Activated T-cell treated with anti-CD3 and anti-CD28 coated beads, Interleukin-2, amount 50 U/mL, for 4 hours (primary cell): ENCODE data around the gene CBLC. TPM values are rescaled to one million over a fixed set of nuclear protein-coding genes. Genes with fewer than 3 reads are reported as not detected.

ENCODE experiments used
- ATAC-seq, 2 donors: fragments of 200-7000 bp; cut with Tn5 transposase; one replicate each; pipeline ENCODE4 v1.10.0; 2021
- DNase-seq: peaks from one replicate; pipeline ENCODE4 v3.0.0-alpha.2; 2020
- H3K27me3 Mint-ChIP-seq: one replicate; pipeline ENCODE4 v1.8.0; 2021; ENCODE audit warnings: low read depth, mixed read lengths
- H3K36me3 Mint-ChIP-seq: one replicate; pipeline ENCODE4 v1.8.0; 2022; ENCODE audit warnings: mixed read lengths; ENCODE audit not compliant: insufficient read depth
- H3K4me1 Mint-ChIP-seq: one replicate; pipeline ENCODE4 v1.8.0; 2021; ENCODE audit warnings: low read depth, mixed read lengths
- H3K4me3 Mint-ChIP-seq: one replicate; pipeline ENCODE4 v1.8.0; 2021; ENCODE audit warnings: mild to moderate bottlenecking, moderate library complexity, mixed read lengths
- H3K9me3 Mint-ChIP-seq: one replicate; pipeline ENCODE4 v1.8.0; 2021; ENCODE audit warnings: mixed read lengths
- total RNA-seq, 3 donors: library from RNA; stranded (reverse); gene quantifications; one replicate each; pipeline ENCODE4 v1.2.1, GENCODE V29; 2021

Gene CBLC
- total RNA-seq, 3 donors from 2014 or later: 0.23 TPM; not detected in 2

GRCh38 chr19:44792281-44792680 lies 14.6 kb downstream of the CBLC start:
- Mint-ChIP-seq H3K4me3 (no peak overlapping the region), H3K4me1 (peaks cover 17% of the 10 kb centered on the region), H3K36me3 (no peaks in the 10 kb centered on the region), H3K27me3 (no peaks in the 10 kb centered on the region), H3K9me3 (no peaks in the 10 kb centered on the region)
- ATAC-seq (no peak), DNase-seq (no peak)

DNA sequence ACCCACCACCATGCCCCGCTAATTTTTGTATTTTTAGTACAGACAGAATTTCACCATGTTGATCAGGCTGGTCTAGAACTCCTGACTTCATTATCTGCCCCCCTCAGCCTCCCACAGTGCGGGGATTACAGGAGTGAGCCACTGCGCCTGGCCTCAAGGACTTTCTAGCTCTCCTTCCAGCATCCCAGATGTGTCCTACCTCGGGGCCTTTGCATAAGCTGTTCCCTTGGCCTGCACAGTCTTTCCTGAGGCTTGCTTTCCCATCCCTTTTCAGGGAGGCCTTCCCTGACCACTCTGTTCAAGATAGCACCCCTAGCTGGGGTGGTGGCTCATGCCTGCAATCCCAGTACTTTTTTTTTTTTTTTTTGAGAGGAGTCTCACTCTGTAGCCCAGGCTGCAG lies 16.9 kb downstream of the CBLC start:
- Mint-ChIP-seq H3K27me3 (no peaks in the 10 kb centered on the region), H3K4me3 (no peak overlapping the region), H3K36me3 (no peaks in the 10 kb centered on the region), H3K4me1 (peaks cover 19% of the 10 kb centered on the region), H3K9me3 (no peaks in the 10 kb centered on the region)
- ATAC-seq: no peak
- DNase-seq: no peak

- ATAC-seq (no peak), DNase-seq (no peak)
- Mint-ChIP-seq H3K27me3 (no peaks in the 10 kb centered on the region), H3K4me1 (peaks cover 19% of the 10 kb centered on the region), H3K4me3 (no peak overlapping the region), H3K9me3 (no peaks in the 10 kb centered on the region), H3K36me3 (no peaks in the 10 kb centered on the region)
Observed at GRCh38 chr19:44795398-44795987, 17.8 kb downstream of the CBLC start.

DNA sequence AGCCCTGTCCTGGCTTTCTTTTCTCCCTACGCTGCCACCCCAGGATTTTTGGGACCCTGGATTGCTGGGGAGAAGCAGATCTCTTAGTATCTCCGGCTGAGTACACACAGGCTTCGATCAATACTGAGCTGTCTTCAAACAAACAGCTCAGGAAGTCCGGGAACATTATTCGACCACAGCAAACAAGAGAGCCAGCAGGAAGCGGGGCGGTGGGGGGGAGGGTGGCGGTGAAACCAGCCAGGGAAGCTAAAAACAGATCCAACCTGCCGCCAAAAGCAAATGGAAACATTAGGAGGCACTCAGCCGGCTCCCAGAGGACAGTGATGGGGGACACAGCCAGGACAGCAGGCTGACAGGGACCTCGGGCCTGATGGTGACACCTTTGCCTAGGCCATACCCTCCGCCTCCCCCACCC lies 19.0 kb downstream of the CBLC start:
- ATAC-seq (no peak), DNase-seq (no peak)
- H3K27me3 Mint-ChIP-seq: no peaks in the 10 kb centered on the region
- no peak overlapping the region for H3K4me3 Mint-ChIP-seq
- H3K4me1 Mint-ChIP-seq: peaks cover 19% of the 10 kb centered on the region
- no peaks in the 10 kb centered on the region for H3K9me3 Mint-ChIP-seq
- no peaks in the 10 kb centered on the region for H3K36me3 Mint-ChIP-seq

DNA sequence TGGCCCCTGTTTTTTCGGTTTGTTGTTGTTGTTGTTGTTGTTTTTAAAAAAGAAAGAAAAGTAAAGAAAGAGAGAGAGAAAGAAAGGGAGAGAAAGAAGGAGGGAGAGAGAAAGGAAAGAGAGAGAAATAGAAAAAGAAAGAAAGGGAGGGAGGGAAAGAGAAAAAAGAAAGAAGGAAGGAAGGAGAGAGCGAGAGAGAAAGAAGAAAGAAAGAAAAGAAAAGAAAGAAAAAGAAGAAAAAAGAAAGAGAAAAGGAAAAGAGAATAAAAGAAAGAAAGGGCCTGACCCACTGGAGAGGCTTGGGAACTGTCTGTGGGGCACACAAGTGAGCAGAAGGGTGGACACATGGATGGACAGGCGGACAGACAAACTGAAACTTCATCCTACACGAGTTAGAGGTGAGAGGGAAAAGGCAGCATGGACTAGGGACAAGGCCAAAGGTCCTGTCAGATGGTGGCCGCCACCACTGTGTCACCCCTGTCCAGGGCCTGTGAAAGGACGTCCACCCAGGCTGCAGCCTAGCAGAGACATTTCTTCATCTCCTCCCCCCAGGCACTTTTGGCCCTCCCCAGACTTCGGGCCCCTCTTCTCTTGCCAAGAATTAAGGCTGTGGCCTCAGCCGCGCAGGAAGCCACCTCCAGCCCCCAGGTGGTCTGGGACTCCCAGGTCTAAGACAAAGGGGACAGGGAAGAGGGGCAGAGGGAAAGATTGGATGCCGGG lies 22.1 kb downstream of the CBLC start:
- Mint-ChIP-seq H3K9me3 (no peaks in the 10 kb centered on the region), H3K4me1 (peaks cover 19% of the 10 kb centered on the region), H3K27me3 (no peaks in the 10 kb centered on the region), H3K36me3 (no peaks in the 10 kb centered on the region), H3K4me3 (no peak overlapping the region)
- DNase-seq (no peak), ATAC-seq (no peak)

GRCh38 chr19:44800461-44800860 lies 22.8 kb downstream of the CBLC start:
- ATAC-seq (peak; percentile 92 to 93), DNase-seq (peak; percentile 78)
- peaks cover 19% of the 10 kb centered on the region for H3K4me1 Mint-ChIP-seq
- H3K9me3 Mint-ChIP-seq: no peaks in the 10 kb centered on the region
- no peak overlapping the region for H3K4me3 Mint-ChIP-seq
- no peaks in the 10 kb centered on the region for H3K36me3 Mint-ChIP-seq
- no peaks in the 10 kb centered on the region for H3K27me3 Mint-ChIP-seq

DNA sequence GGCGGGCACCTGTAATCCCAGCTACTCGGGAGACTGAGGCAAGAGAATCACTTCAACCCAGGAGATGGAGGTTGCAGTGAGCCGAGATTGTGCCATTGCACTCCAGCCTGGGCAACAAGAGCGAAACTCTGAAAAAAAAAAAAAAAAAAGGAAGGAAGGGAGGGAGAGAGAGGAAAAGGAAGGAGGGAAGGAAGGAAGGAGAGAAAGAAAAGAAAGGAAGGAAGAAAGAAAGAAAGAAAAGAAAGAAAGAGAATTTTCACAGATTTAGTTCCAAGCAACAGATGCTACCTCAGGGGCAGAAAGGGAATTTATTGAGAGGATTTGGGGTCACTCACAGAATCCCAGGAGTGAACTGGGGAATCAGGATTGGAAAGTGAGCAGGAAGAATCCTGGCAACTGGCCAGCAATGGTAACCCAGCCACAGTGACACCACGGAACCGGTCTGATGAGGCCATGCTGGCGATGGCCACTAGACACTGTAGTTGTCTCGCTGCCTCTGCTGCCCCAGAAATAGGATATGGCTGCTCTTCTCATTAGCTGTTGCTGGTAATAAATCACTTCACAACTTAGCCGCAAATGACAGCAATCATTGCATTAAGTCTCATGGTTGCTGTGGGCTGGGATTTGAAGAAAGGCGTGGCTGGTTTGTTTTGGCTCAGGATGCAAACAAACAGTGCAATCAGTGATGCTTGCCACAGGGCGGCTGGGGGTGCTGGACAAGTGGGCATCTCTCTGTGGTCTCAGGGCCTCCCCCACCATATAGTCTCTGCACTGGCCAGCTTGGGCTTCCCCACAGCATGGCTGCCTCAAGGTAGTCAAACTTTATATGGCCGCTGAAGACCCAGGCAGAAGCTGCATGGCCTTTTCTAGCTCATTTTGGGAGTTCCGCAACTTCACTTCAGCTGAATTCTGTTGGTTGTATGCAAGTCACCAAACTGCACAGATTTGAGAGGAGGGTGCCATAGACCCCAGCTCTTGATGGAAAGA lies 26.0 kb downstream of the CBLC start:
- H3K4me3 Mint-ChIP-seq: no peak overlapping the region
- DNase-seq (no peak), ATAC-seq (no peak)
- H3K36me3 Mint-ChIP-seq: no peaks in the 10 kb centered on the region
- H3K4me1 Mint-ChIP-seq: peaks cover 1% of the 10 kb centered on the region
- H3K27me3 Mint-ChIP-seq: peaks cover 8% of the 10 kb centered on the region
- no peaks in the 10 kb centered on the region for H3K9me3 Mint-ChIP-seq

DNA sequence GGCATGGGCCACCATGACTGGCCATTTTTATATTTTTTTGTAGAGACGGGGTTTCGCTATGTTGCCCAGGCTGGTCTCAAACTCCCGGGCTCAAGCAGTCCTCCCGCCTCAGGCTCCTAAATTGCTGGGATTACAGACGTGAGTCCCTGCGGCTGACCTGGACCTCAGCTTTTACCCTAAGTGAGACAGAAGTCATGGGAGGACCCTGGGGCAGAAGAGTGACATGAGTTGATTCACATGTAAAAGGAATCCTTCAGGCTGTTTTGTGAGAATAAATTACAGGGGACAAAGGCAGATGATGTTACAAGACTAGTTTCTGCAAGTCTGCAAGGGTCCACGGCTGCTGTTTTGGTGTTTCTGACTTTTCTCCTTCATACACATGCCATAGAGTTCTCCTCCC lies 28.6 kb downstream of the CBLC start:
- peaks cover 3% of the 10 kb centered on the region for H3K4me1 Mint-ChIP-seq
- H3K9me3 Mint-ChIP-seq: no peaks in the 10 kb centered on the region
- H3K4me3 Mint-ChIP-seq: no peak overlapping the region
- peaks cover 26% of the 10 kb centered on the region for H3K27me3 Mint-ChIP-seq
- ATAC-seq (no peak), DNase-seq (no peak)
- H3K36me3 Mint-ChIP-seq: no peaks in the 10 kb centered on the region

DNA sequence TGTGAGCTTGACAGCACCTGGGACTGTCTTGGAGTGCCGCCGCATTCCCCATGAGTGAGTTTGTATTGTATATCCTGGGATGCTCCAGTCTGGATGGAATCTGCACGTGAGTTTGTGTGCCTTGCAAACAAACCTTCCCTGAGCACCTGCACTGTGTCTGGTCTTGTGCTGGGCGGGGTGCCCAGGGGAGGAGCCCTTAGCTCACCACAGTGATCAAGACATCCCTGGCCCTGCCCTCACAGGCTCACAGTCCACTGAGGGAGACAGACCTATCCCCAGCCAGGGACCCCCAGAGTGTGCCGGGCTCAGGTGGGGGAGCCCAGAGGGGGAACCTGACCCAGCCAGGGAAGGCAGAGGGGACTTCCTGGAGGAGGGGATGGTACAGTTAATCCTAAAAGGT lies 29.5 kb downstream of the CBLC start:
- Mint-ChIP-seq H3K27me3 (peaks cover 30% of the 10 kb centered on the region), H3K4me1 (peaks cover 3% of the 10 kb centered on the region)
- peak in 1 of 2 donors; percentile 34 for ATAC-seq

DNA sequence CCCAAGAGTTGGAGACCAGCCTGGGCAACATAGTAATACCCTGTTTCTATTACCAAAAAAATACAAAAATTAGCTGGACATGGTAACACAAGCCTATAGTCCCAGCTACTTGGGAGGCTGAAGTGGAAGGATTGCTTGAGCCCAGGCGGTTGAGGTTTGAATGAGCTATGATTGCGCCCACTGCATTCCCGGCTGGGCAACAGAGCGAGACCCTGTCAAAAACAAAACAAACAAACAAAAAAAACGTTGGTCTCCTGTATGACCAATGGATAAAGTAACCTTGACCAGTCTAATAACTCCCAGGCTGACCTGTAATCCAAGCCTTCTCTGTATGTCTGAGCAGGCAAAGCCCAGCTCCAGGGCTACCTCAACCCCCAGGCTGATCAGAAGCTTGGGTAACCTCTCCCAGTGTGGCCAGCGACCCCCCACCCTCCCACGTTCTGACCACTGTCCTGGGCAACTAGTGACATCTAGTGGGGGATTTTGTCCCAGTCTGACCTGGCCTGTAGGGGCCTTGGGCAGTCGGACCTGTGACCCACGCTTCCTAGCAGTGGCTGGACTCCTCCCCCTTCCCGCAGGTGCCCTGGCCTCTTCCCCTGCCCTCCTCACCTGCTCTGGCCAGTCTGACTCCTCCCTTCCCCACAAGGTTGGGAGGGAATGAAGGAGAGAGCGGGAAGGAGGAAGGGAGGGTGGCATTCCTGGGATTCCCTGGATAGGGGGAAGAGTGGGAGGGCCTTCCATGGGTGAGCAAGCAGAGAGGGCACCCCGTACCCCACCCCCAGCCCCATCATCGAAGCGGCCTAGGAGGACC lies 30.2 kb downstream of the CBLC start:
- peaks cover 3% of the 10 kb centered on the region for H3K4me1 Mint-ChIP-seq
- H3K27me3 Mint-ChIP-seq: peaks cover 30% of the 10 kb centered on the region
- ATAC-seq: no peak
- no peak for DNase-seq
- no peaks in the 10 kb centered on the region for H3K9me3 Mint-ChIP-seq
- no peaks in the 10 kb centered on the region for H3K36me3 Mint-ChIP-seq
- H3K4me3 Mint-ChIP-seq: no peak overlapping the region

More for the DNA sequence above, 29.5 kb downstream of the CBLC start:
- no peaks in the 10 kb centered on the region for H3K9me3 Mint-ChIP-seq
- no peak overlapping the region for H3K4me3 Mint-ChIP-seq
- DNase-seq: no peak
- H3K36me3 Mint-ChIP-seq: no peaks in the 10 kb centered on the region

GRCh38 chr19:44808463-44809371 lies 31.0 kb downstream of the CBLC start, which contains the start of gene BCAM:
BCAM (plus strand) TSS chr19:44809103; CDS start chr19:44809125, 22 bp downstream.
- no peak for DNase-seq
- peaks cover 3% of the 10 kb centered on the region for H3K4me1 Mint-ChIP-seq
- ATAC-seq: peak; percentile 58 to 61
- H3K36me3 Mint-ChIP-seq: no peaks in the 10 kb centered on the region
- peaks cover 32% of the 10 kb centered on the region for H3K27me3 Mint-ChIP-seq
- H3K9me3 Mint-ChIP-seq: no peaks in the 10 kb centered on the region
- H3K4me3 Mint-ChIP-seq: no peak within 1 kb of the TSS

DNA sequence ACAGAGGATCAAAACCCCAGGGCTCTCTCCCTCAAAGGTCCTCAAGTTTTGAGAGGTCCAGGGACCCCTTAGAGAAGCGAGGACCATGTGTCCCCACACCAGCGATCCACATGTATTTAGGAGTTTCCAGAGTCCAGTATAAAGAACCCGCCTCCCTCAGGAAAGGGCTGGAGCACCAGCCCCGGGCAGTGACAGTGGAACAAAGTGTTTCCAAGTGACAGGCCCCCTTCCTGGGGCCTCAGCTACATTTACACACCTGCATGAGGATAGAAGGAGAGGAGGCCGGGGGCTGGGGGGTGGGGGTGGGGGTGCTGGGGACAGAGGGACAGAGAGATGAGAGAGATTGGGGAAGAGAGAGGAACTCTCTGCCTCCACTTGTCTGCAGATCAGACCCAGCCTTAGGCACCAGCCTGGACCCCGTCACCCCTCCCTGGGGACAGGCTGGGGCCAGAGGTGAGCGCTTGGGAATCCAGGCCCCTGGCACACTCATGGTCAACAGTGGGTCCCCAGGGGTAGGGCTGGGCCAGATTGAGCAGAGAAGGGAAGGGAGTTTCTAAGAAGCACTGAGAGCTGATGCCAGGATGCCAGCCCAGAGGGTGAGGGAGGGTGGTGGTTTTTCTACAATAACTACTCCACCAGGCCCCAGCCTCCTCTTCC lies 32.0 kb downstream of the CBLC start:
- H3K9me3 Mint-ChIP-seq: no peaks in the 10 kb centered on the region
- H3K4me3 Mint-ChIP-seq: no peak overlapping the region
- ATAC-seq (no peak), DNase-seq (no peak)
- peaks cover 3% of the 10 kb centered on the region for H3K4me1 Mint-ChIP-seq
- H3K36me3 Mint-ChIP-seq: no peaks in the 10 kb centered on the region
- peaks cover 33% of the 10 kb centered on the region for H3K27me3 Mint-ChIP-seq
